Ecto neural progenitor cell (in vitro differentiated cells): ENCODE data around the gene ETDB.
"Not testable (repeated sequence)": the region's sequence is repeated elsewhere in the genome, so short reads cannot be mapped to it uniquely, and the experiment has no call there.

Experiments
- DNase-seq: peaks from one replicate; pipeline ENCODE4 v3.0.0-alpha.2; 2018; ENCODE audit warnings: low spot score

Gene ETDB

GRCh38 chrX:135120056-135120576 lies at the start of gene ETDB:
Gene ETDB (minus strand): TSS chrX:135120526. CDS start chrX:135119261, 1,265 bp downstream.
- not testable (repeated sequence) for DNase-seq

- not testable (repeated sequence) for DNase-seq
Measured at GRCh38 chrX:135169534-135169933, 49.2 kb upstream of the ETDB start.

- no peak for DNase-seq
Measured at GRCh38 chrX:135168486-135168885, 48.2 kb upstream of the ETDB start.

GRCh38 chrX:135154688-135155087 lies 34.4 kb upstream of the ETDB start:
- not testable (repeated sequence) for DNase-seq

DNA sequence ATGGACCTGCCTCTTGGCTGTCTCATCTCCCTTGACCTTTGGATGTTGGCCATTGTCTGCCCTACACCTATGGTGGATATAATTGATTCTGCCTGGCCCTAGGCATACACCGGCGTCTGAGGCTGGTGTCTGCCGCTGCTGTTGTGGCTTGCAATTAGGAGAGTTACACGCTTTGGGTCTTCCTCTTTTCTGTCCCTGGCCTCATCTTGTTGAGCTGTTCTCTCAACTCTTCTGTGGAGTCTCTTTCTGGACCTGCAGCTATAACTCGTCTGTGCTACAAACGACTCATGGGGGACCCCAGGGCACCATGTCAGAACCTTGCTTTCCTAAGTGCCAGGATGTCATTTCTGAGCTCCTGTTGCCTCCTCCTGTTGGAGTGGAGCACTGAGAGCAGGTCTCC lies 5.8 kb upstream of the ETDB start:
- not testable (repeated sequence) for DNase-seq

DNA sequence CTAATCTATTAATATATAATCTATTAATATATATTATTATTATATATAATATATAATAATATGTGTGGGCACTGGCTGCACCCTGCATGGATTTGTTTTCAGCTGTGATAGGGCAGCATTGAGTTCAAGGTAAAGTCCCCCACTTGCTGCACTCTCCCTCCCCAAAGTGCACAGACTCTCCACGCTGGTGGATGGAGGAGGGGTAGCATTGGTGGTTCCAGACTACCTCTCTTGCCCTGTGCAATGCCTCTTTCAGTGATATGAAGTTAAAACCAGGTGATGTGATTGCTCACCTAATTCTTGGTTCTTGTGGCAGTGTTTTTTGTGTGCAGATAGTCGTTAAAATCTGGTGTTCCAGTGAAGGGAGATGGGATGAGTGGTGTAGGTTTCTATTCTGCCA lies 4.3 kb downstream of the ETDB start:
- not testable (repeated sequence) for DNase-seq

- DNase-seq, result no peak
Measured at GRCh38 chrX:135114392-135114791, 5.9 kb downstream of the ETDB start.

DNA sequence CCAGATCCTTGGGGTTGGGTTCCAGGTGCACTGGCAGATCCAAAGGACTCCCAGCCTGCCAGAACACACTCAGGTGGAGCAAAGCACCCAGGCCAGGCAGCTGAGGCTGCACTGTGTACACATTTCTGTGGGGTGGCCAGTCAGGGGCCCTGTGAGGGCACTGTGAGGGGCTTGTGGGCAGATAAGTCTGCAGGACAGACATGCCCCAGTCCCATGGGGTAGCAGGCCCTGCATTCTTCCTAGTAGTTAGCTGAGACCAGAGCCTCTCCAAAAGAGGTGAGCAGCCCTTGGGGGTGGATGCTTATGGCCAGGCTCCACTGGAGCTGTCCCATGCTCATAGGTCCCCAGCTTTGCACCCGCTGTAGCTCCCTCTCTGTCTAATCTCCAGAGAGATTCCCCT lies 7.6 kb downstream of the ETDB start:
- no peak for DNase-seq

DNA sequence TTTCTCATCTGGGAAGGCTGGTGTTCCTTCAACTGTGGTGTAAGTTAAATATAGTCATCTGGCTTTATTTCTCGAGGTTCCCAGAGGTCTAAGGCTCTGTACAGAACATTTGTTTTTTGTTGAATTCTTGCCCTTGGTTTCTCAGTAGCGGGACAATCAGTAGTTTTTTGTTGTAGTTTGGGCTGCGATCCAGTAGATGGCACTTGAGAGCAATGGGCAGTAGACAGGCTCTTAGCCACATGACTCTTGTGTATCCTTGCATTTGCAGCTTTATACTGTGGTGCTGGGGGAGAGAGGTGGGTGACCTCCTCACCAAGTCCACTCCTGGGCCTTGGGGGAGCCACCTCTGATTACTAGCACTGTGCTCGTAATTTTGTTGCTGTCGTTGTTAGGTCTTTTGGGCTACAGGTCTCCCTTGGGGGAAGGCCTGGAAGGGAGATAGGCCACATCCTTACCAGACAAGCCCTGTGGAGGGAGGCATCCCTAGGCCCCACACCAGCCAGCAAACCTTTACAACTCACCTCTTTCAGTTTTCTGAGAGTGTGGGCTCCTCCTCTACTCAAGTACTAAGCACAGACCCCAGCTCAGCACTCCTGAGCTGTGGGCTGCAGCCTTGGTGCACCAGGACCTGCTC lies 8.1 kb downstream of the ETDB start:
- no peak for DNase-seq

- no peak for DNase-seq
Measured at GRCh38 chrX:135109554-135109953, 10.8 kb downstream of the ETDB start.

GRCh38 chrX:135099493-135099783 lies 20.9 kb downstream of the ETDB start:
- DNase-seq, result no peak

DNA sequence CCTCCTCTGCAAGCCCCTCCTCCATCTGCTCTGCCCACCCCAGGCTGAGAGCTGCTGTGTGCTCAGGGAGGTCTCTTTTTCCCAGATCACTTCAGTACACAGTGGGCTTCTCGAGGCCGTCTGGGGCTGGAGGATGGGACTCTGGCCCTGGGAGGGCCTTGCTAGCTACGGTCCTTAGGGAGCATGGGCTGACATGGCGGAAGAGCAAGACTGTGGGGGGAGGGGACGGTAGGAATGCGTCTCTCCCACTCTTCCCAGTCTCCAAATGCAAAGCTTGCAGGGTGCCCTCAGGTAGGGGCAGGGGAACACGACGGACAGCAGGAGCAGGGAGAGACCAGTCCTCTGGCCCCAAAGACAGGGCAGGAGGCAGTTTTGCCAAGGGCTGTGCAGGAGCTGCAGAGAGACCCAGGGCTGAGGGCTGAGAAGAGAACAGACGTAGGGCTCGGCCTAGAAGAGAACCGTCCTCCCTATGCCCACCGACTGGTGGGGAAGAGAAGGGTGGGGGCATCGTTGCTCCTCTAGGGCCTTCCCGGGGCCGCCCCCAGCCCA lies 23.1 kb downstream of the ETDB start:
- not testable (repeated sequence) for DNase-seq

DNA sequence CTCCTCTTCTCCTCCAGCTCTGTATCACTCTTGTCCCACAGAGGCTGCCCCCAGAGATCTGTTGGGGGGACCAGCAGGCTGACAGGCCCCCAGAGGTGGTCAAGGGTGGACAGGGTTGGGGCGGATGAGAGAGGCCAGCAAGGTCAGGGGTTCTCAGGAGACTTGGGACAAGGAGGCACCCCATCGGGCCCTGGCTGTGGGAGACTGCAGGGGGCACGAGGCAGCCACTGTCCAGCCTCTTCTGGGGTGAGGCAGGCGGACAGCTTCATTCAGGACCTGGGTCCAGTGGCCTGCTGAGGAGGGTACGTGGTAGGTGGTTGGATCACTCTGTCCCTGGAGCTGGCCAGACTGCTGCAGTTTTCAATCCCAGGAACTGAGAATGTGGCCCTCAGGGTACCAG lies 24.6 kb downstream of the ETDB start:
- DNase-seq, result no peak

DNA sequence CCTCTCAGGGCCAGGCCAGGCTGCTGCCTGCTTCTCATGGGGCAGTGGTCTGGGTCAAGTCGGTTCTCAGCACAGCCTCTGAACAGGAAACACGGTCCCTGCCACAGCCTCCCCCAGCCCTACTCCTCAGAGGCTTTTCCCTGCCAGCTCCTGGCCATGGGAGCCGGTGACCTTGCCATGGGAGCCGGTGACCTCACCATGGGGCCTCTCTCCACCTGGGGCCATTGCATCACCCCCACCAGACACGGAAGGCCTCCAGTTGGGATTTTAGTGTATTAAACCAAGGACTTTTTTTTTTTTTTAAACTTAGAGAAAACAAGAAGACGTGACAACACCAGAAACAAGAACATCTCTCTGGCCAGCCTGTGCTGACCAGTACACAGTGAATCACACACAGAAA lies 25.6 kb downstream of the ETDB start:
- no peak for DNase-seq

DNA sequence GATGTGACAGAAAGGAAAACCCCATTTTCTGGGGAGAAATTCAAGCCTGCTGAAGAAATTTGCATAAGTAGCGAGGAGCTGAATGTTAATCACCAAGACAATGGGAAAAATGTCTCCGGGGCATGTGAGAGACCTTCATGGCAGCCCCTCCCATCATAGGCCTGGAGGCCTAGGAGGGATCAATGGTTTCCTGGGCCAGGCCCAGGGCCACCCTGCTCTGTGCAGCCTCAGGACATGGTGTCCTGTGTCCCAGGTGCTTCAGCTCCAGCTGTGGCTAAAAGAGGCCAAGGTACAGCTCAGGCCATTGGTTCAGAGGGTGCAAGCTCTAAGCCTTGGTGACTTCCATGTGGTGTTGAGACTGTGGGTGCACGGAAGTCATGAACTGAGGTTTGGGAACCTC lies 31.2 kb downstream of the ETDB start:
- DNase-seq, result no peak

- DNase-seq, result no peak
Measured at GRCh38 chrX:135087867-135088266, 32.5 kb downstream of the ETDB start.

DNA sequence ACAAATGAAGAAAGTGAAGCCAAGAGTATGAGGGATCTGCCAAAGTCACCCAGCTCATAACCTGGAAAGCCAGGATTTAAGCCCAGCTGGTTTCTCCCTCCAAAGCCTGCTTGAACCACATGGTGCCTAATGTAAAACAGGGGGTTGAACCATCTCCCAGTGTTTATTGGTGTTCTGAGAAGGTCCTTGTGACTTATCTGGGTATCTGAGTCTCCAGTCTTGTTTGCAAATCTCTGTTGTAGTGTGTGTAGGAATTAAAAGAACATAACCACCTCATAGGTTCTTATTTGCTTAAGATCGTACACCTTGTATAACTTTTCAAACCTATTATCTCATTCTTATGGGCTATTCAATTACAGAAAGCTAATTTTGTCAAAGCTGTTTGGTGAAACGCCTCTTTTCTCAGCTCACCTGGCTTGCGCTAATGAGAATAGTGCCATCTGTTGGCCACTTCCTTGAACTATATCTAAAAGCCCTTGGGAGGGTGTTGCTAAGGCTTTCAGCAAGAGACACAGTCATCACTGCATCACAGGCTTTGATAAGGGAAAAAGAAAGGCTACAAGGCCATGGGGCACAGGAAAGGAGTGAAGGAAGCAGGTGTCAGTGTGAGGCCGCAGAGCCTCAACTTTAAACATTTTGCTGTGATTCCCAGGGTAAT lies 34.0 kb downstream of the ETDB start:
- DNase-seq, result no peak

- no peak for DNase-seq
Measured at GRCh38 chrX:135081693-135082404, 38.5 kb downstream of the ETDB start.
